ENCODE results near the gene APLP2. TPM values are rescaled to one million over a fixed set of nuclear protein-coding genes. Genes with fewer than 3 reads are reported as not detected.
"Not testable (repeated sequence)": the region's sequence is repeated elsewhere in the genome, so short reads cannot be mapped to it uniquely, and the experiment has no call there.

The APLP2 gene
- total and polyA plus RNA-seq, 12 donors, result 115 to 414 (median 299) TPM

DNA sequence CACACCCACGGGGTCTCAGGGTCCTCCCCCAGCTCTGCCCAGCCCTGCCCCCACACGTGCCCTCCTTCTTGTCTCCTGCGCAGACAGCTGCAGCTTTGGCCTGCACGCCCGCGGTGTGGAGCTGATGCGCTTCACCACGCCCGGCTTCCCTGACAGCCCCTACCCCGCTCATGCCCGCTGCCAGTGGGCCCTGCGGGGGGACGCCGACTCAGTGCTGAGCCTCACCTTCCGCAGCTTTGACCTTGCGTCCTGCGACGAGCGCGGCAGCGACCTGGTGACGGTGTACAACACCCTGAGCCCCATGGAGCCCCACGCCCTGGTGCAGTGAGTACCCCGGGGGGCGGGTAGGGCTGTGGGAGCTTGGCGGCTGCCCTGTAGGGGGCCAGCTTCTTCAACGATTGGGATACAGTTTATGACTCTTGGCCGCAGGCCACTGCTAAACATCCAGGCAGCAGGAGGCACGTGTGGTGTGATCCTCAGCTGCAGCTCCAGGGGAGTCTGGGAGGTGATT is 120.7 kb downstream of the APLP2 start:
- WGBS, 2 donors, result 92 to 93% methylated on average over 29 of the region's 29 CpGs
- Histone ChIP-seq H3K4me3 (no peak overlapping the region), H3K9me3 (peaks cover 0 to 2% (median 0%) of the 10 kb centered on the region in 11 donors), H3K4me1 (peaks cover 0 to 6% (median 0%) of the 10 kb centered on the region in 9 donors), H3K27ac (peak overlapping the region in 1 of 10 donors; percentile 50), H3K27me3 (no peaks in the 10 kb centered on the region), H3K36me3 (no peaks in the 10 kb centered on the region)
- TF ChIP-seq, protein P1, sequence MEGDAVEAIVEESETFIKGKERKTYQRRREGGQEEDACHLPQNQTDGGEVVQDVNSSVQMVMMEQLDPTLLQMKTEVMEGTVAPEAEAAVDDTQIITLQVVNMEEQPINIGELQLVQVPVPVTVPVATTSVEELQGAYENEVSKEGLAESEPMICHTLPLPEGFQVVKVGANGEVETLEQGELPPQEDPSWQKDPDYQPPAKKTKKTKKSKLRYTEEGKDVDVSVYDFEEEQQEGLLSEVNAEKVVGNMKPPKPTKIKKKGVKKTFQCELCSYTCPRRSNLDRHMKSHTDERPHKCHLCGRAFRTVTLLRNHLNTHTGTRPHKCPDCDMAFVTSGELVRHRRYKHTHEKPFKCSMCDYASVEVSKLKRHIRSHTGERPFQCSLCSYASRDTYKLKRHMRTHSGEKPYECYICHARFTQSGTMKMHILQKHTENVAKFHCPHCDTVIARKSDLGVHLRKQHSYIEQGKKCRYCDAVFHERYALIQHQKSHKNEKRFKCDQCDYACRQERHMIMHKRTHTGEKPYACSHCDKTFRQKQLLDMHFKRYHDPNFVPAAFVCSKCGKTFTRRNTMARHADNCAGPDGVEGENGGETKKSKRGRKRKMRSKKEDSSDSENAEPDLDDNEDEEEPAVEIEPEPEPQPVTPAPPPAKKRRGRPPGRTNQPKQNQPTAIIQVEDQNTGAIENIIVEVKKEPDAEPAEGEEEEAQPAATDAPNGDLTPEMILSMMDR (IDR thresholded peaks at IDR 0.05), result no peak
- intact Hi-C loops (cut with DNase I), result no loop called here
- ATAC-seq (no peak), DNase-seq (no peak)

DNA sequence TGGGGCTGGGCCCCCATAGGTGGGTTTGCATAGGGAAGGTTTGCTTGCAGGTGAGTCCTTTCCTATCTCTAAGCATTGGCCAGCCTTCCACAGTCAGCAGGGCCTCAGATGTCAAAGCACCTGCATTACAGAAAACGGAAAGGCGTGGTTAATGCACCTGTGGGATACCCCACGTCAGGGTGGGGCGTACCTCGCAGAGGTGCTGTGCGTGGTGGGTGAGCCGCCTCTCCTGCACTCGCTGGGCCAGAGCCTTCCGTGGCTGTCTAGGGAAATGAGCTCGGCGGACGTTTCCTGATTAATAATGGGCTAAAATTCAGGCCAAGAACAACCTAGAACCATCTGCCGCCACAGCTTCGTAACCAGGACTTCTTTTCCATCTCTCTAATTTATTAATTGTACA is 122.2 kb downstream of the APLP2 start:
- DNase-seq, result no peak
- no peak overlapping the region for H3K27ac ChIP-seq
- 80 to 84% methylated on average over 14 of the region's 14 CpGs for WGBS, 2 donors
- H3K9me3 ChIP-seq, result no peaks in the 10 kb centered on the region
- peaks cover 0 to 6% (median 0%) of the 10 kb centered on the region in 9 donors for H3K4me1 ChIP-seq
- H3K36me3 ChIP-seq, result no peaks in the 10 kb centered on the region
- no peaks in the 10 kb centered on the region for H3K27me3 ChIP-seq
- intact Hi-C loops (cut with DNase I), result no loop called here
- no peak overlapping the region for H3K4me3 ChIP-seq
- TF ChIP-seq, protein P1 (IDR thresholded peaks at IDR 0.05), result no peak
- ATAC-seq, result no peak

DNA sequence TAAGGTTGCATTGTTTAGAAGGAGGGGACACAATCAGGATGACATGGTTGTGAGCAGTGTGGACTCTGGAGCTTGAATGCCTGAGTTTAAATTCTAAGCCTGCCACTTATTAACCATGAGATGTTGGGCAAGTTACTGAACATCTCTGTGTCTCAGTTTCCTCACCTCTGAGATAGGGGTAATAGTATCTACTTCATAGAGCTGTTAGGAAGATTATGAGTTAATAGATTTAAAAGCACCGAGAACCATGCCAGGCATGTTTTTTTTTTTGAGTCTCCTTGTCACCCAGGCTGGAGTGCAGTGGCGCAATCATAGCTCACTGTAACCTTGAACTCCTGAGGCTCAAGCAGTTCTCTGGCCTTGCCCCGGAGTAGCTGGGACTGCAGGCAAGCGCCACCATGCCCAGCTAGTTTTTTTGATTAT is 123.2 kb downstream of the APLP2 start:
- TF ChIP-seq, protein P1 (IDR thresholded peaks at IDR 0.05), result no peak
- H3K4me1 ChIP-seq, result peaks cover 0 to 6% (median 0%) of the 10 kb centered on the region in 9 donors
- H3K36me3 ChIP-seq, result peaks cover 0 to 3% (median 0%) of the 10 kb centered on the region in 9 donors
- 56 to 63% methylated on average over 4 of the region's 4 CpGs for WGBS, 2 donors
- intact Hi-C loops (cut with DNase I), result no loop called here
- DNase-seq (no peak), ATAC-seq (peak in 1 of 8 donors; percentile 33)
- H3K4me3 ChIP-seq, result no peak overlapping the region
- H3K9me3 ChIP-seq, result no peaks in the 10 kb centered on the region
- no peak overlapping the region for H3K27ac ChIP-seq
- no peaks in the 10 kb centered on the region for H3K27me3 ChIP-seq

DNA sequence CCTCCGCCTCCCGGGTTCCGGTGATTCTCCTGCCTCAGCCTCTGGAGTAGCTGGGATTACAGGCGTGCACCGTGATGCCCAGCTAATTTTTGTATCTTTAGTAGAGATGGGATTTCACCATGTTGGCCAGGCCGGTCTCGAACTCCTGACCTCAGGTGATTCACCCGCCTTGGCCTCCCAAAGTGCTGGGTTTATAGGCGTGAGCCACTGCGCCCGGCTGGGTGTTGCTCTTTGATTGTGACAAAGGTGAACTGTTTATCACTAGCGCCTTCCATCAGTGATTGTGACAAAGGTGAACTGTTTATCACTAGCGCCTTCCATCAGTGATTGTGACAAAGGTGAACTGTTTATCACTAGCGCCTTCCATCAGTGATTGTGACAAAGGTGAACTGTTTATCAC is 123.9 kb downstream of the APLP2 start:
- intact Hi-C loops (cut with DNase I); ATAC-seq; H3K4me3 ChIP-seq; H3K27ac ChIP-seq; H3K27me3 ChIP-seq; H3K4me1 ChIP-seq; DNase-seq; H3K36me3 ChIP-seq; H3K9me3 ChIP-seq: not testable (repeated sequence)
- WGBS, 2 donors, result 94 to 96% methylated on average over 14 of the region's 14 CpGs

Other genes with a start within 250 kb of the APLP2 start
- 10 to 100 TPM in 9 of 10 donors, 1 to 10 TPM in 1; 8.3 to 14.5 (median 12.1) TPM for gene NFRKB, start 174.3 kb upstream of the APLP2 start, total RNA-seq
- 1 to 10 TPM; 5.0 to 6.5 TPM for gene NFRKB, start 174.3 kb upstream of the APLP2 start, polyA plus RNA-seq
- gene PRDM10, start 67.1 kb upstream of the APLP2 start, total RNA-seq, result 1 to 10 TPM; 2.9 to 5.4 (median 3.7) TPM
- 1 to 10 TPM in 1 of 2 donors, under 1 TPM in 1; 0.75 to 3.1 TPM for gene PRDM10, start 67.1 kb upstream of the APLP2 start, polyA plus RNA-seq
- gene ST14, start 89.9 kb downstream of the APLP2 start, total RNA-seq, result 1 to 10 TPM in 4 of 10 donors, under 1 TPM in 6; 0.30 to 5.7 (median 0.57) TPM
- gene ST14, start 89.9 kb downstream of the APLP2 start, polyA plus RNA-seq, result 1 to 10 TPM in 1 of 2 donors, under 1 TPM in 1; 0.73 to 1.2 TPM
- 10 to 100 TPM; 36.5 to 51.6 (median 39.6) TPM for gene ZBTB44, start 245.0 kb downstream of the APLP2 start, total RNA-seq
- 10 to 100 TPM in 1 of 2 donors, 1 to 10 TPM in 1; 6.8 to 12.7 TPM for gene ZBTB44, start 245.0 kb downstream of the APLP2 start, polyA plus RNA-seq

All from heart right ventricle (tissue), 16 donors.